Placental epithelial cell (primary cell): ENCODE measurements around the gene PTPRU. TPM values are rescaled to one million over a fixed set of nuclear protein-coding genes. Genes with fewer than 3 reads are reported as not detected.

ENCODE experiments used
- total RNA-seq: library from RNA; depleted of rRNA; stranded (reverse); fragments of >200 nt; gene quantifications from 2 replicates; pipeline ENCODE4 v1.2.3, GENCODE V29; 2012

Gene PTPRU
- total RNA-seq, result 28.7 and 42.2 TPM in 2 replicates

DNA sequence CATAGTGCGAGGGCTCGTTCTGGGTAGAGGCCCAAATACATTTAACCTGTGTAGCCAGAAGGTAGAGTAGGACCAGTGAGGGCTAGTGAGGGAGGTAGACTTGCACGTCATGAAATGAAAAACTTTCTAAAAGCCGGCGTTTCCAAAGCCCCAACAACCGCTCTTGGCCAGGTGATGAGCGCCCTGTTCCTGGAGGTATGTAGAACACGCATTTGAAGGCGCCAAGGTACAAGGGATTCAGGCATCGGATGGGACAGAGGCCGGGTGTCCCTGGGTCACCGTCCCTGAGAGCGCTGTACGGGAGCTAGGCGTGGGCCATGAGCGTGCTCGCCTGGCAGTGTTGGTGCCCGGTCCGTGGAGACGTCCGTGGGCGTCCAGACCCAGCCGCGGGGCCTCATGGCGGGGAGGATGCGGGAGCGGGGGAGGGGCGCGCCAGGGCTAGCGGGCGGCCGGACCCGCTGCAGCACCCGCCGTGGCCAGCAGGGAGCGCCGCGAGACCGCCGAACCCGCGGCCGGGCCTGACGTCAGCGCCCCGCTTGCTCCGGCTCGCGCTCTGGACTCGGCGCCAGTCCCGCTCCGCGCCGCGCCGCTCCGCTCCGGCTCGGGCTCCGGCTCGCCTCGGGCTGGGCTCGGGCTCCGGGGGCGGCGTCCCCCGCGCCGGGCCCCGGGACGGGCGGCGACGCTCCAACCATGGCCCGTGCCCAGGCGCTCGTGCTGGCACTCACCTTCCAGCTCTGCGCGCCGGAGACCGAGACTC, at the start of gene PTPRU:
PTPRU (plus strand) TSS at position 568 of the 757 bp plus-strand sequence; CDS start at position 691, 123 bp downstream.

DNA sequence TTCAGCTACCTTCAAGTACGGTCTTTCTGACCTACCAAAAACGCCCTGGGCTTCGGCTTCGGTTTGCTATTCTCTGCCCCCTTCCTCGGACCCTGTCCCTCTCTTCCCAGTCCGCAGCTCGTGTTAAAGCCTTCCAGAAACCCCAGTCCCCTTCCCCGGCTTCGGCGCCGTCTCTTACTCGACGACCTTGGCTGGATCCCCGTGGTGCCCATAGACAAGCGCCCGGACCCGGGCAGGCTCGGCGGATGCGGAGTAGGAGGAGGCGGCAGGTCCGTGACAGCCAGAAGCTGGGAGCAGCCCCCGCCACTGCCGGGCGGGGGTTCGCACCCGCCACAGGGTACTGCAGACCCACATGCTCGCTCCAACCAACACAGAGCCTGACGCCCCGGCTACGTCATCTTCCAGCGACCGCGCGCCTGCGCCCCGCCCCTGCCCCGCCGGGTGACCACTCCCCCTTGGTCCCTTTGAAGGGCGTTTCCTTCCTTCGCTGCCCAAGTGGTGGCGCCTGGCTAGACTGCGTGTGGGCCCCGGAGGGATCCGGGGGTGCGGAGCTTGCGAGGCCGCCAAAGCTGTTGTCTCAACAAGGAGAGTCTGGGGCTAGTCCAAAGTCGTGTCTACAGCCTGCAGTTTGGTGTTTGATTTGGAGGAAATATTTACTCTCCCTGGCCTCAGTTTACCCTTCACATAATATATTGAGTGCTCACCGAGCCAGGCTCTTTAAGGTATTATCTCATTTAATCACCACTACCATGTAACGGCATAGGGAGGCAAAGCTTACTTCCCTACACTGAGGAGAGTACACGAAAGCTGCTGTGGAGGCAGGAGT, 5.6 kb upstream of the PTPRU start, which contains the start of gene MECR:
MECR (minus strand) TSS at position 382 of the 826 bp plus-strand sequence; CDS start at position 354, 28 bp downstream.

Other genes starting within 250 kb of the PTPRU start
- 10.6 and 20.8 TPM in 2 replicates for gene TMEM200B, start 112.6 kb upstream of the PTPRU start, total RNA-seq
- 31.1 and 35.7 TPM in 2 replicates for gene SRSF4, start 54.6 kb upstream of the PTPRU start, total RNA-seq
- 21.6 and 25.9 TPM in 2 replicates for gene MECR, start 5.6 kb upstream of the PTPRU start, total RNA-seq